GM23338 (cell line): ENCODE measurements around the gene RPTOR.
A peak's percentile ranks its signal among the peaks of the same experiment; 100 is the strongest.

Experiments used
- EZH2 ChIP-seq: fragments of 200-600 bp; sonication (generic); IDR thresholded peaks from one replicate; pipeline ENCODE4 v1.8.0; 2017; ENCODE audit warnings: antibody characterized with exemption, mild to moderate bottlenecking, low read depth; ENCODE audit not compliant: unreplicated experiment
- EZH2phosphoT487 ChIP-seq: fragments of 200-600 bp; sonication (generic); IDR thresholded peaks from one replicate; pipeline ENCODE4 v1.8.1; 2018; ENCODE audit warnings: antibody characterized with exemption; ENCODE audit not compliant: unreplicated experiment
- TF ChIP-seq, protein P1 (sequence below), 2 experiments: fragments of 200-600 bp in 1 of 2; sonication (generic) in 1 of 2; conservative IDR thresholded peaks; 2 replicates each; pipeline versions ENCODE4 v1.5.1 to v1.6.1; 2016 to 2017; ENCODE audit warnings: antibody characterized with exemption in 2 of 2, low read depth in 2 of 2, mild to moderate bottlenecking in 2 of 2, moderate library complexity in 1 of 2

- TF ChIP-seq, protein P1, sequence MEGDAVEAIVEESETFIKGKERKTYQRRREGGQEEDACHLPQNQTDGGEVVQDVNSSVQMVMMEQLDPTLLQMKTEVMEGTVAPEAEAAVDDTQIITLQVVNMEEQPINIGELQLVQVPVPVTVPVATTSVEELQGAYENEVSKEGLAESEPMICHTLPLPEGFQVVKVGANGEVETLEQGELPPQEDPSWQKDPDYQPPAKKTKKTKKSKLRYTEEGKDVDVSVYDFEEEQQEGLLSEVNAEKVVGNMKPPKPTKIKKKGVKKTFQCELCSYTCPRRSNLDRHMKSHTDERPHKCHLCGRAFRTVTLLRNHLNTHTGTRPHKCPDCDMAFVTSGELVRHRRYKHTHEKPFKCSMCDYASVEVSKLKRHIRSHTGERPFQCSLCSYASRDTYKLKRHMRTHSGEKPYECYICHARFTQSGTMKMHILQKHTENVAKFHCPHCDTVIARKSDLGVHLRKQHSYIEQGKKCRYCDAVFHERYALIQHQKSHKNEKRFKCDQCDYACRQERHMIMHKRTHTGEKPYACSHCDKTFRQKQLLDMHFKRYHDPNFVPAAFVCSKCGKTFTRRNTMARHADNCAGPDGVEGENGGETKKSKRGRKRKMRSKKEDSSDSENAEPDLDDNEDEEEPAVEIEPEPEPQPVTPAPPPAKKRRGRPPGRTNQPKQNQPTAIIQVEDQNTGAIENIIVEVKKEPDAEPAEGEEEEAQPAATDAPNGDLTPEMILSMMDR (conservative IDR thresholded peaks at IDR 0.05; ENCODE audit: low read depth in 2 of 2), result 0 out of 4 replicates have a peak, but pooled peaks of 1 of the 2 experiments have one; percentile 8
- TF ChIP-seq EZH2phosphoT487 (no peak), EZH2 (no peak)
These were observed 39.8 kb upstream of the RPTOR start for GRCh38 chr17:80504686-80505413.
